BE2C (cell line): Measurements from ENCODE around the gene FAM240A.

Experiments
- DNase-seq: peaks from one replicate; pipeline ENCODE4 v3.0.0-alpha.2; 2020
- H3K27me3 ChIP-seq: fragments of 250-450 bp; sonication (Bioruptor Pico); 2 replicates; pipeline ENCODE4 v1.5.1; 2020; ENCODE audit warnings: mild to moderate bottlenecking
- H3K36me3 ChIP-seq: fragments of 250-450 bp; sonication (Bioruptor Pico); 2 replicates; pipeline ENCODE4 v1.5.1; 2020; ENCODE audit warnings: mild to moderate bottlenecking
- H3K4me1 ChIP-seq: fragments of 250-450 bp; sonication (Bioruptor Pico); 2 replicates; pipeline ENCODE4 v1.5.1; 2020
- H3K4me3 ChIP-seq: 2 replicates; pipeline ENCODE4 v1.5.1; 2011; ENCODE audit warnings: low read depth, low read length
- H3K9me3 ChIP-seq: fragments of 250-450 bp; sonication (Bioruptor Pico); 2 replicates; pipeline ENCODE4 v1.5.1; 2020
- CTCF ChIP-seq: IDR thresholded peaks from 2 replicates; pipeline ENCODE4 v1.5.1; 2012; ENCODE audit warnings: mild to moderate bottlenecking, low read depth, low read length

The FAM240A gene

GRCh38 chr3:46673151-46674030, 61.1 kb downstream of the FAM240A start:
- H3K36me3 ChIP-seq = no peaks in the 10 kb centered on the region
- H3K9me3 ChIP-seq = no peaks in the 10 kb centered on the region
- no peaks in the 10 kb centered on the region for H3K27me3 ChIP-seq
- no peaks in the 10 kb centered on the region for H3K4me1 ChIP-seq
- no peak for TF ChIP-seq CTCF
- DNase-seq = peak; percentile 1
- no peak overlapping the region for H3K4me3 ChIP-seq

- Histone ChIP-seq H3K4me1 (no peaks in the 10 kb centered on the region), H3K36me3 (no peaks in the 10 kb centered on the region), H3K4me3 (no peak overlapping the region), H3K9me3 (no peaks in the 10 kb centered on the region), H3K27me3 (no peaks in the 10 kb centered on the region)
- TF ChIP-seq CTCF = peak; percentile 31; the same call in 1 of the 2 replicates
- peak; percentile 2 for DNase-seq
Observed at GRCh38 chr3:46674031-46674845, 61.9 kb downstream of the FAM240A start.

GRCh38 chr3:46675426-46675825, 63.1 kb downstream of the FAM240A start:
- Histone ChIP-seq H3K36me3 (no peaks in the 10 kb centered on the region), H3K4me3 (no peak overlapping the region), H3K27me3 (no peaks in the 10 kb centered on the region), H3K9me3 (no peaks in the 10 kb centered on the region), H3K4me1 (no peaks in the 10 kb centered on the region)
- no peak for TF ChIP-seq CTCF
- no peak for DNase-seq
